Suprapubic skin (tissue), 4 donors: ENCODE data around the gene SLC2A9. TPM values are rescaled to one million over a fixed set of nuclear protein-coding genes. Genes with fewer than 3 reads are reported as not detected.
"Not testable (repeated sequence)": the region's sequence is repeated elsewhere in the genome, so short reads cannot be mapped to it uniquely, and the experiment has no call there.

ENCODE experiments used
- DNase-seq, 2 donors: peaks; one replicate each; pipeline ENCODE4 v3.0.0-alpha.2; 2019; ENCODE audit warnings: low spot score in 2 of 2
- H3K27ac ChIP-seq: fragments of 200-600 bp; sonication (generic); one replicate; pipeline ENCODE4 v1.5.1; 2019
- H3K27me3 ChIP-seq: fragments of 200-600 bp; sonication (generic); one replicate; pipeline ENCODE4 v1.5.1; 2019
- H3K36me3 ChIP-seq: fragments of 200-600 bp; sonication (generic); one replicate; pipeline ENCODE4 v1.5.1; 2019
- H3K4me1 ChIP-seq: fragments of 200-600 bp; sonication (generic); one replicate; pipeline ENCODE4 v1.5.1; 2019
- H3K4me3 ChIP-seq: fragments of 200-600 bp; sonication (generic); one replicate; pipeline ENCODE4 v1.5.1; 2019; ENCODE audit warnings: mild to moderate bottlenecking
- H3K9me3 ChIP-seq: fragments of 200-600 bp; sonication (generic); one replicate; pipeline ENCODE4 v1.5.1; 2019
- EP300 ChIP-seq: sonication (generic); formaldehyde crosslinking; IDR thresholded peaks from one replicate; pipeline ENCODE4 v1.6.1; 2017; ENCODE audit warnings: antibody characterized with exemption
- POLR2A ChIP-seq, 2 donors: fragments of 450-650 bp; IDR thresholded peaks; one replicate each; pipeline ENCODE4 v1.6.1; 2017; ENCODE audit warnings: antibody characterized with exemption in 2 of 2, mild to moderate bottlenecking in 2 of 2, moderate library complexity in 2 of 2
- POLR2AphosphoS5 ChIP-seq, 3 donors: sonication (generic); formaldehyde crosslinking; IDR thresholded peaks; one replicate each; pipeline ENCODE4 v1.6.1; 2017; ENCODE audit warnings: antibody characterized with exemption in 3 of 3
- WGBS: methylation state at CpG from one replicate; pipeline ENCODE4 v1.1.5; 2018; 5-methylcytosine and 5-hydroxymethylcytosine counted together
- total RNA-seq, 4 donors: library from RNA; depleted of rRNA; stranded (reverse); fragments of >200 nt; gene quantifications; one replicate each; pipeline ENCODE4 v1.1.0, GENCODE V29; 2016
- TF ChIP-seq, protein P1 (sequence below), 2 donors: fragments of 200-600 bp in 1 of 2; fragments of 450-650 bp in 1 of 2; sonication (generic) in 1 of 2; IDR thresholded peaks; one replicate each; pipeline ENCODE4 v1.5.1; 2016 to 2019; ENCODE audit warnings: antibody characterized with exemption in 2 of 2, mild to moderate bottlenecking in 1 of 2, moderate library complexity in 1 of 2

Gene SLC2A9
- total RNA-seq, 4 donors from 2014 or later, result 3.5 to 9.2 (median 8.1) TPM

DNA sequence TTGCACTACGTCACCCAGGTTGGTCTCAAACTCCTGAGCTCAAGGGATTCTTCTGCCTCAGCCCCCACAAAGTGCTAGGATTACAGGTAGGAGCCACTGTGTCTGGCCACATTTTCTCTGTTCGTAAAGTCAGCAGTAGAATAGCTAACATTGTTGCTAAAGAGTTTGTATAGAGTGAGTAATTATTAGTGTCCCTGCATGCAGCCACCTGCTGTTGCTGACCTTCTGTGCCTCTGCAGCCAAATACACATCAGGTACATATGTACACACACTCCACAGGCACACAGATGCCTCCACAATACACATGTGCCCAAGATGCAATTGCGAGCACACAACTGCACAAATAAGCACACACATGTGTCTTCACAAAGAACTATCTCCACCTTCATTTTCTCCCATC lies 228.9 kb downstream of the SLC2A9 start:
- no peak overlapping the region for H3K4me3 ChIP-seq
- no peak overlapping the region for H3K27ac ChIP-seq
- DNase-seq, result no peak
- no peaks in the 10 kb centered on the region for H3K9me3 ChIP-seq
- no peaks in the 10 kb centered on the region for H3K36me3 ChIP-seq
- TF ChIP-seq POLR2A (IDR thresholded peaks at IDR 0.05) (no peak), POLR2AphosphoS5 (IDR thresholded peaks at IDR 0.05) (no peak), EP300 (no peak)
- TF ChIP-seq, protein P1, sequence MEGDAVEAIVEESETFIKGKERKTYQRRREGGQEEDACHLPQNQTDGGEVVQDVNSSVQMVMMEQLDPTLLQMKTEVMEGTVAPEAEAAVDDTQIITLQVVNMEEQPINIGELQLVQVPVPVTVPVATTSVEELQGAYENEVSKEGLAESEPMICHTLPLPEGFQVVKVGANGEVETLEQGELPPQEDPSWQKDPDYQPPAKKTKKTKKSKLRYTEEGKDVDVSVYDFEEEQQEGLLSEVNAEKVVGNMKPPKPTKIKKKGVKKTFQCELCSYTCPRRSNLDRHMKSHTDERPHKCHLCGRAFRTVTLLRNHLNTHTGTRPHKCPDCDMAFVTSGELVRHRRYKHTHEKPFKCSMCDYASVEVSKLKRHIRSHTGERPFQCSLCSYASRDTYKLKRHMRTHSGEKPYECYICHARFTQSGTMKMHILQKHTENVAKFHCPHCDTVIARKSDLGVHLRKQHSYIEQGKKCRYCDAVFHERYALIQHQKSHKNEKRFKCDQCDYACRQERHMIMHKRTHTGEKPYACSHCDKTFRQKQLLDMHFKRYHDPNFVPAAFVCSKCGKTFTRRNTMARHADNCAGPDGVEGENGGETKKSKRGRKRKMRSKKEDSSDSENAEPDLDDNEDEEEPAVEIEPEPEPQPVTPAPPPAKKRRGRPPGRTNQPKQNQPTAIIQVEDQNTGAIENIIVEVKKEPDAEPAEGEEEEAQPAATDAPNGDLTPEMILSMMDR (IDR thresholded peaks at IDR 0.05), result no peak
- 94% methylated on average over 3 of the region's 3 CpGs for WGBS
- H3K4me1 ChIP-seq, result peaks cover 2% of the 10 kb centered on the region
- no peaks in the 10 kb centered on the region for H3K27me3 ChIP-seq

DNA sequence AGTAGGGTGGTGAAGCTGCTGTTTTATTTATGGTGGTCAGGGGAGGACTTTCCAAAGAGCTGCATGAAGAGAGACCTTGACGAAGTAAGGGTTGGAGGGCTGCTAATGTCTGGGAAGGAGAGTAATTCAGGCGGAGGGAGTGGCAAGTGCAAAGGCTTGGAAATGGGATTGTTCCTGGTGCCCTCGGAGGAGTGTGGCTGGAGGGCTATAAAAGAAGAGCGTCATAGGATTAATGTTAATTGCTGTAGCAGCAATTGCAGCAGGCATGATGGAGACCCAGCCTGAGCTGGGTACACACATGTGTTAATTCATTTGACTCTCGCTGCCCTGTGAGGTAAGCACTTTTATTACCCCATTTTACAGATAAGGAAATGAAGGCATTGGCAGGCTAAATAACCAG lies 235.4 kb downstream of the SLC2A9 start:
- not testable (repeated sequence) for H3K27ac ChIP-seq, H3K36me3 ChIP-seq, H3K4me1 ChIP-seq, H3K9me3 ChIP-seq, H3K4me3 ChIP-seq, DNase-seq
- 61% methylated on average over 5 of the region's 5 CpGs for WGBS
- peaks cover 28% of the 10 kb centered on the region for H3K27me3 ChIP-seq

DNA sequence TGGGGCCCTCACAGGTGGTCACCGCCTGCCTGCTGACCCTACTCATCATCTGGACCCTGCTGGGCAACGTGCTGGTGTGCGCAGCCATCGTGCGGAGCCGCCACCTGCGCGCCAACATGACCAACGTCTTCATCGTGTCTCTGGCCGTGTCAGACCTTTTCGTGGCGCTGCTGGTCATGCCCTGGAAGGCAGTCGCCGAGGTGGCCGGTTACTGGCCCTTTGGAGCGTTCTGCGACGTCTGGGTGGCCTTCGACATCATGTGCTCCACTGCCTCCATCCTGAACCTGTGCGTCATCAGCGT lies 239.2 kb downstream of the SLC2A9 start:
- H3K4me3 ChIP-seq, result no peak overlapping the region
- DNase-seq, result no peak
- no peaks in the 10 kb centered on the region for H3K4me1 ChIP-seq
- peaks cover 40% of the 10 kb centered on the region for H3K27me3 ChIP-seq
- H3K9me3 ChIP-seq, result no peaks in the 10 kb centered on the region
- TF ChIP-seq POLR2A (IDR thresholded peaks at IDR 0.05), result no peak
- TF ChIP-seq EP300, result no peak
- TF ChIP-seq, protein P1 (IDR thresholded peaks at IDR 0.05), result no peak
- TF ChIP-seq POLR2AphosphoS5 (IDR thresholded peaks at IDR 0.05), result no peak
- whole genome bisulfite sequencing, result 62% methylated on average over 20 of the region's 22 CpGs
- no peaks in the 10 kb centered on the region for H3K36me3 ChIP-seq
- no peak overlapping the region for H3K27ac ChIP-seq

DNA sequence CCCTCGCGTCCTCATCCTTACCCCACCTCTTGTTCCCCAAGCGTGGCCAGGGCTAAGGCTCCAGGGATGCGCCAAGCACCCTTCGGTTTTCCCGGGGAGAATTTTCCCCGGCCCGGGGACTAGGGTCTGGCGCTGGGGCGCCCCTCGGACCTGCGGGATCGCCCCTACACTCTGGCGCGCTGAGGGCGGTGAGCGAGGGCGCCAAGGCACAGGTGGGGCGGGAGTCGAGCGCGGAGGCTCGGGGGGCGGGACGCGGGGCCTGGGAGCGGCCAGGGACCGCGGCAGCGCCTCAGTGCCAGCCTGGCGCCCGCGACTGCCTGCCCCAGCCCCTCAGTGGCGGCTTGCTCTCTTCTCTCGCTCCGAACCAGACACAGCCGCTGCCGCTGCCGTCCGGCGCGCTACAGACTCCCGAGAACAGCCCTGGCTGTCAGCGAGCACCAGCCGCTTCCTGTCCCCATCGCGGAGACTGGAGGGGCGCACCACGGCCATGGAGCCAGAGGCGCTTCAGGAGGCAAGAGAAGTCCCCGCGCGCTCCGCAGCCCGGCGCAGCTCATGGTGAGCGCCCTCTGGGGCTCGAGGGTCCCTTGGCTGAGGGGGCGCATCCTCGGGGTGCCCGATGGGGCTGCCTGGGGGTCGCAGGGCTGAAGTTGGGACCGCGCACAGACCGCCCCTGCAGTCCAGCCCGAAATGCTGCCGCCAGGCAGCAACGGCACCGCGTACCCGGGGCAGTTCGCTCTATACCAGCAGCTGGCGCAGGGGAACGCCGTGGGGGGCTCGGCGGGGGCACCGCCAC lies 239.8 kb downstream of the SLC2A9 start, which contains the start of gene DRD5:
Gene DRD5, plus strand, starts transcription at position 292 of the 793 bp plus-strand sequence. Its CDS starts 396 bp downstream, at position 688.
- Histone ChIP-seq H3K27ac (no peak within 1 kb of the TSS), H3K4me3 (no peak within 1 kb of the TSS), H3K27me3 (peaks cover 40% of the 10 kb centered on the region), H3K36me3 (no peaks in the 10 kb centered on the region), H3K4me1 (no peaks in the 10 kb centered on the region), H3K9me3 (no peaks in the 10 kb centered on the region)
- WGBS, result 20% methylated on average over 2 of the region's 78 CpGs
- TF ChIP-seq, protein P1 (IDR thresholded peaks at IDR 0.05), result no peak
- no peak for TF ChIP-seq EP300
- TF ChIP-seq POLR2AphosphoS5 (IDR thresholded peaks at IDR 0.05), result no peak
- no peak for TF ChIP-seq POLR2A (IDR thresholded peaks at IDR 0.05)
- DNase-seq, result no peak

Other genes with a start within 250 kb of the SLC2A9 start
- gene DRD5, start 239.9 kb downstream of the SLC2A9 start, total RNA-seq, result not detected
- 100 to 1,000 TPM; 113 to 126 (median 117) TPM for gene WDR1, start 95.3 kb upstream of the SLC2A9 start, total RNA-seq